NCI-H2171 (cell line): Measurements from ENCODE around the gene KLC4.

Experiments used
- DNase-seq: peaks from one replicate; lab custom pipeline; 2025; lab: John Stamatoyannopoulos, UW

KLC4 gene

GRCh38 chr6:43059168-43060033 is at the start of gene KLC4, which contains the start of gene MRPL2:
Gene KLC4 (plus strand): TSS chr6:43059631. CDS start chr6:43061336, 1,705 bp downstream.
Gene MRPL2 (minus strand): TSS chr6:43059434. CDS start chr6:43059381, 53 bp downstream.
- peak; percentile 98 for DNase-seq

- no peak for DNase-seq
These were observed 48.2 kb upstream of the KLC4 start for GRCh38 chr6:43011207-43011606.

DNA sequence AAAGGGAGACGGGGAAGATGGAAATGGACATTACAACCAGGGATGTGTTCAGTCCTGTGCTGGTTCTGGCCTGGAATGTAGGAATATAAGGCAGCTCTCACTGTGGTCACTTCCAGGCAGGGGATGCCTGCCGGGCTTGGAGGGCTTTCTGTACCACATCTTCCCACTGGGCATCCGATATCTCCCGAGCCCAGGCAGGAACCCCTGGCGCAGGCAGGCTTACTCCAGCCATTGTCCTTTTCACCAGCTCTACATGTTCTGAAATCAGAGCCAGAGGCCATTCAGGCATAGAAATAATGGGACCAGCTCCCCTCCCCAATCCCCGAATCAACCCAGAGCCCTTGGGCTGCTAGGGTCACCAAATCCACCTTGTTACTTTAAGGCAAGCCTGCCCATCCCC is 47.1 kb upstream of the KLC4 start:
- no peak for DNase-seq

DNA sequence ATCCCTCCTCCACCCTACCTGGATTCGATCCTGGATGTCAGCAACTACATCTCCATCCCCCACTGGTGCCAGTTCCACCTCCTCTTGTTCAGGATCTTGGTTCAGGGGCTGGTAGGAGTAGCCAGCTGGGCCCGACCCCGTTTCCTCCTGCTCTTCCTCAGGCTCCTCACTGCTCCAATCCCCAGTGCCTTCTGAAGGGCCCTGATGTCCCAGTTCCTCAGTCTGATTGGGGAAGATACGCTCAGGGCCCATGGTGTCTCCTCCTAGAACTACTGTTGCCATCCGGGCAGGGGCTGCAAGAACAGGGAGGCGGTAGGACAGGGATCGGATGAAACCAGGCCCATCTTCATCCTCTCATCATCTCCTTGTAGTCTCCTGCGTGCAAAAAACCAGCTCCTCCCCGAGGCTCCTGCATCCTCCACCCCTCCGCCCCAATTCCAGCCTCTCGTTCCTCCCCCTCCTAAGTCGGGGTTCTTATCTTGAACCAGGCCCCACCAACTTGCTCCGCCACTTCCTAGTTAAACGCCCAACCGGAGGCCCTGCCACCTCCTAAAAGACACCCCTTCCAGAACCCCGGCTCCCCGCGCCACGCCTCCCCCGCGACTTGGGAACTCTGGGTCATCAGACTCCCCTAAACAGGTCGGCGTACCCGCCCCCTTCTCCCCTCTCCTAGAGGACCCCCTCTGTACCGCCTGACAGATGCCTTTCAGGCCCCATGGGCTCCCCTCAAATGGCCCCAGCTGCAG is 46.2 kb upstream of the KLC4 start:
- no peak for DNase-seq

- DNase-seq = peak; percentile 99
These were observed 45.5 kb upstream of the KLC4 start, which contains the start of the genes KLHDC3 and MEA1 for GRCh38 chr6:43013843-43014433. Gene KLHDC3 (plus strand): TSS chr6:43014249. CDS start chr6:43017193, 2,944 bp downstream. Gene MEA1 (minus strand): TSS chr6:43013946. CDS start chr6:43013813, 133 bp downstream.

DNA sequence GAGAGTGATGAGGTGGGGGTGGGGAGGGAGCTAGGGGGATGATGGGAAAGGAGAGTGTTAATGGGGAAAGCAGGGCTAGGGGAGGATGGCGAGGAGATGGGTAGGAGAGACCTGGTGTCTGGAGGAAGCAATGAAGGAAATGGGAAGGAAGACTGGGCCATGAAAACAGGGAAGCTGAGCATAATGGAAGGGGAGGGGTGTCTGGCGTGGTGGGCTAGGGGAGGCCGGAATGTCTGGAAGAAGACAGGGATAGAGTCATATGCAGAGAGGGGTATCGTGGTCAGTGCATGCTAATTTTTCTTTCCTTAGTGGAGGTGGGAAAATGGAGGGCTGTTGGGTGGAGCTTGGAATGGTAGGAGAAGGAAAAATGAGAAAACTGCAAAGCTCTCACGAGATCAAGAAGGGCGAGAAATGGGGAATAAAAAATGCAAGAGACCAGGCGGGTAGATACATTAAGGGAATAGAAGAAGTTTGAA is 45.0 kb upstream of the KLC4 start:
- no peak for DNase-seq

- no peak for DNase-seq
These were observed 43.1 kb upstream of the KLC4 start for GRCh38 chr6:43016176-43016942.

GRCh38 chr6:43016943-43017334 is 42.5 kb upstream of the KLC4 start:
- DNase-seq = no peak

DNA sequence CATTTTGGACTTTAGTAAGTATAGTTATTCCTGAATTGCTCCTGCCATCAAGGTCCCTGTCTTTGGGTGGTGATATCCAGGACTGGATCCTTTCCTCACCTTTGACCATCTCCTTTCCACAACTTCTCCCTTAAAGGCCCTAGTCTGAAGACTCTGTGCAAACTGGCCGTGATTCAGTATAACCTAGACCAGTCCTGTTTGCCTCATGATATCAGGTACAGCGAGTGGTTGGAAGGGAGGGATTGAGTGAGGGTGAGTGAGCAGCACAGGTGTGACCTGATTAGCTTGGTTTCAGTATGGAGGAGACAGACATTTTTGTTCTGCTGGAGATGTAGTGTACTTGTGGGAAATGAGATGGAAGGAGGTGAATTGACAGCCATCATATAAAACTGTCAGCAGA is 40.3 kb upstream of the KLC4 start:
- no peak for DNase-seq

- no peak for DNase-seq
These were observed 39.3 kb upstream of the KLC4 start for GRCh38 chr6:43020052-43020705.

GRCh38 chr6:43020847-43021246 is 38.6 kb upstream of the KLC4 start:
- no peak for DNase-seq

GRCh38 chr6:43021270-43022047 is 38.0 kb upstream of the KLC4 start, which contains the start of gene RRP36:
Gene RRP36 (plus strand): TSS chr6:43021623. CDS start chr6:43021655, 32 bp downstream.
- peak; percentile 73 for DNase-seq

DNA sequence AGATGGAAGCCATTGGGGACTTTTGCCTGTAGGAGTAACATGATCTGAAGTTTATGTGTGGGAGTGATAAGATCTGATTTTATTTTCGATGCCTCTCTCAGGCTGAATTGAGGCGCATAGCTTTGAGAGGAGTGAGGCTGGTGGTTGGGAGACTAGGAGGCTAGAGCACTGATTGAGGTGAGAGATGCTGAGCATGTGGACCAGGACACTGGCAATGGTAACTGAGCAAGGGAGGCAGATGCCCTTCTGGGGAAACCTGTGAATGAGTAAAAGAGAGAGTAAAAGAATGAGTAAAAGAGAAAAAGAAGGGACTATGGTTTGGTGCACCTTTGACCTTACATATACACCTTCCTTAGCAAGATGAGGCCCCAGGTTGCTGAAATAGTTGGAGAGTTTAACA is 35.0 kb upstream of the KLC4 start:
- DNase-seq = no peak

DNA sequence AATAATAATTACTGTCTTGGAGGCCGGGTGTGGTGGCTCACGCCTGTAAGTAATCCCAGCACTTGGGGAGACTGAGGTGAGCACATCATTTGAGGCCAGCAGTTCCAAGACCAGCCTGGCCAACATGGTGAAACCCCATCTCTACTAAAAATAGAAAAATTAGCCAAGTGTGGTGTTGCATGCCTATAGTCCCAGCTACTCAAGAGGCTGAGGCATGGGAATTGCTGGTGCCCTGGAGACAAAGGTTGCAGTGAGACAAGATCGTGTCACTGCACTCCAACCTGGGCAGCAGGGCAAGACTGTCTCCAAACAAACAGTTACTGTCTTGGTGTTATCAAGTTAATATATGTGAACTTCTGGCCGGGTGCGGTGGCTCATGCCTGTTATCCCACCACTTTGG is 33.1 kb upstream of the KLC4 start:
- no peak for DNase-seq

DNA sequence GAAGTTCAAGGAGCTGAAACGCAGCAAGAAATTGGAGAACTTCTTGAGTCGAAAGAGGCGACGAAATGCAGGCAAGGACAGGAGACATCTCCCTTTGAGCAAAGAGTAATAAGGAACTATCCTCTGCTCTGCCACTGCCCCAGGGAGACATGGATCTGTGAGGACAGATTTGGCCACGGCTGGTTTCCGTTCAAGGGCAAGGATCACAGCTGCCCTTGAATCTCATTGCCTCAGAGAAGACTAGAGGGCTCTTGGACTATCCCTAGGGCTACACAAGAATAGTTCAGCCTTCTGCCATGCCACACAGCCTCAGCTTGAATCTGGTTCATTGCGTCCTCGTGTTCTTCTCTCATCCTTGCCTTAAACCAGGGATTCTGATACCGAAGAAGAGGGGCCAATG is 30.3 kb upstream of the KLC4 start:
- no peak for DNase-seq

- DNase-seq = no peak
These were observed 27.1 kb upstream of the KLC4 start for GRCh38 chr6:43032326-43032725.

DNA sequence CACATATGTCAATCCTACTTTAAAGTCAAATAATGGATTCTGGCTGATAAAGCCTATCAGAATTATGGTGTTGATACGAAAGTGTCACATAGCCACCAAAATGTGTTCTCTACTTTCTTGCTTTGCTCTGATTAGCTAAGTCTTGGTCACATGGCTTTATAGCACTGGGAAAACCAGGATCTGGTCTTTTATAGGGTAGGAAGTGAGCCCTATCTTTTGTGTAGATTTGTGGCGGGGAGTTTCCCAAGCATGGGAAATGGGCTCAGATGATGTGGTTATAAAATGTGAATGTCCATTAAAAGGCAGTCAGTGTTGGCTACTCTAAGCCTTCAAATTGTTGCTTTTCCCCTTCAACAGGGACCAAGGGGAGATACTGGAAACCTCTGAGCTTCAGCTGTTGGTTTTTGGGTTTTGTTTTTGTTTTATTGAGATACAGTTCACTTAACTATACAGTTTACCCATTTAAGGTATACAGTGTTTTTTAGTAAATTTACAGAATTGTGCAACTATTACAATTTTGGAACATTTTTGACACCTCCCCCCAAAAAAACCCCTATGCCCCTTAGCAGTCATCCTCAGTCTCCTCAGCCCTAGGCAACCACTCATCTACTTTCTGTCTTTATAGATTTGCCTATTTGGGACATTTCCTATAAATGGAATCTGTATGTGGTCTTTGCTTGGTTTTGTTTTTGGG is 25.8 kb upstream of the KLC4 start:
- no peak for DNase-seq

GRCh38 chr6:43034190-43034525 is 25.3 kb upstream of the KLC4 start:
- DNase-seq = no peak

DNA sequence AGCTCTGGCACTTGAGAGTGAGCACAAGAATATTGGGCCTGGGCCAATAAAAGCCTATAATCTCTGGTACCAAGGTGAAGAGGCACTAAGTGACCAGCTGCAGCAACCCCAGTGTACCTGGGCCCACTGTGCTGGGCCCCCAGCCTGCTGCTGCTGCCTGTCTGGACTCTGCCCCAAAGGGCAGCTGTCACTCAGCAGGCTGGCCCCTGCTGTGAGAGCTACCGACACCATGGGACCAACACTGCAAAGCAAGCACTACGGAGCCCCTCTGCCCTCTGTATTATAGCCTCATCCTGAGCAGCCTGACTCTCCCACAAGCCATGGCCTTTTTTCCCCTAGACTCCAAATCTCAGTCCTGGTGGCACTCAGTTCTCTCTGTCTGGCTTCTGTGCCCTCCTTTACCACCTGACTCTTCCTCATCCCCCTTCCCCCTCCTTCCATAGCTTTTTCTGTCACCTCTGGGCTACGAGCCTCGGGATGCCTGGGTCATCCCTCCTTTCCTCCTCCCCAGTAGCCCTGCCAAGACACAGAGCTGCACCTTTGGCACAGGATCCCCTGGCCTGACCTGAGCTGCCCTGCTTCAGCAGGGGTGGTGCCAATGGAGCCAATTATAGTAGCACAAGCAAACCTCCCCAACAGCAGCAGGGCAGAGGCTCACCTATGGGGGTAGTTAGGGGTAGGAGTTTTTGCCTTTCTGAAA is 23.8 kb upstream of the KLC4 start:
- no peak for DNase-seq
